AG04449 (cell line): ENCODE measurements around the gene ITPR2.
A peak's percentile ranks its signal among the peaks of the same experiment; 100 is the strongest.

Experiments
- CTCF ChIA-PET: fragments of 350-600 bp; formaldehyde crosslinking; extraction: SDS; loops from one replicate; lab custom pipeline; 2021; ENCODE audit warnings: antibody characterized with exemption; lab: Yijun Ruan, JAX
- POLR2A ChIA-PET: fragments of 400-600, 350-600 bp; formaldehyde crosslinking; extraction: SDS; loops from one replicate; lab custom pipeline; 2020; ENCODE audit warnings: antibody characterized with exemption, inconsistent platforms; lab: Yijun Ruan, JAX
- DNase-seq: peaks from one replicate; pipeline ENCODE4 v3.0.0-alpha.2; 2010; ENCODE audit warnings: low read depth, low spot score
- H3K4me3 ChIP-seq: 2 replicates; pipeline ENCODE4 v1.5.1; 2011; ENCODE audit warnings: low read depth, mild to moderate bottlenecking, control low read depth, low read length
- TF ChIP-seq, protein P1 (sequence below): IDR thresholded peaks from one replicate; pipeline ENCODE4 v1.5.1; 2011; ENCODE audit warnings: mild to moderate bottlenecking, moderate library complexity, low read length, control low read depth, inconsistent platforms; ENCODE audit not compliant: insufficient read depth; ENCODE audit errors: missing control alignments

Gene ITPR2

GRCh38 chr12:26489908-26490307 is 343.1 kb downstream of the ITPR2 start:
- TF ChIP-seq, protein P1, sequence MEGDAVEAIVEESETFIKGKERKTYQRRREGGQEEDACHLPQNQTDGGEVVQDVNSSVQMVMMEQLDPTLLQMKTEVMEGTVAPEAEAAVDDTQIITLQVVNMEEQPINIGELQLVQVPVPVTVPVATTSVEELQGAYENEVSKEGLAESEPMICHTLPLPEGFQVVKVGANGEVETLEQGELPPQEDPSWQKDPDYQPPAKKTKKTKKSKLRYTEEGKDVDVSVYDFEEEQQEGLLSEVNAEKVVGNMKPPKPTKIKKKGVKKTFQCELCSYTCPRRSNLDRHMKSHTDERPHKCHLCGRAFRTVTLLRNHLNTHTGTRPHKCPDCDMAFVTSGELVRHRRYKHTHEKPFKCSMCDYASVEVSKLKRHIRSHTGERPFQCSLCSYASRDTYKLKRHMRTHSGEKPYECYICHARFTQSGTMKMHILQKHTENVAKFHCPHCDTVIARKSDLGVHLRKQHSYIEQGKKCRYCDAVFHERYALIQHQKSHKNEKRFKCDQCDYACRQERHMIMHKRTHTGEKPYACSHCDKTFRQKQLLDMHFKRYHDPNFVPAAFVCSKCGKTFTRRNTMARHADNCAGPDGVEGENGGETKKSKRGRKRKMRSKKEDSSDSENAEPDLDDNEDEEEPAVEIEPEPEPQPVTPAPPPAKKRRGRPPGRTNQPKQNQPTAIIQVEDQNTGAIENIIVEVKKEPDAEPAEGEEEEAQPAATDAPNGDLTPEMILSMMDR = no peak
- no peak overlapping the region for H3K4me3 ChIP-seq
- ChIA-PET POLR2A (no interaction called here), CTCF (no interaction called here)
- no peak for DNase-seq

DNA sequence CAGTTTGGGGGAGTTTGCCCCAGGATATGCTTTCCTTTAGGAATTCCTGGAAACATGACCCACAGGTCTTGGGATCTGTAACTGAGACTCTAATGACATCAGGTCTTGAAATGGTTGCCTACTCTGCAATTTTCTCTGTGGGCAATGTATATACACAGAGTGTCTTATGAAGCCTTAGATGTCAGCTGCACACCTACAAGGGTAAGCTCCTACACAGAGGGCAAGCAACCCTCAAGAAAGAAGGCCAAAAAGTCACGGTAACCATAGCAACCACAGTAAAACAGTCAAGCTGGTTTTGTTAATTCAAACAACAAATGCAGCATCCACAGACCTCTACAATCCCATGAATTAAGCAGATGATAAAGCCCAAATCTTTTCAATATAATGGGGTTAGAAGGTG is 344.6 kb downstream of the ITPR2 start:
- TF ChIP-seq, protein P1 = no peak
- CTCF ChIA-PET = no interaction called here
- POLR2A ChIA-PET = no interaction called here
- DNase-seq = no peak
- H3K4me3 ChIP-seq = no peak overlapping the region

DNA sequence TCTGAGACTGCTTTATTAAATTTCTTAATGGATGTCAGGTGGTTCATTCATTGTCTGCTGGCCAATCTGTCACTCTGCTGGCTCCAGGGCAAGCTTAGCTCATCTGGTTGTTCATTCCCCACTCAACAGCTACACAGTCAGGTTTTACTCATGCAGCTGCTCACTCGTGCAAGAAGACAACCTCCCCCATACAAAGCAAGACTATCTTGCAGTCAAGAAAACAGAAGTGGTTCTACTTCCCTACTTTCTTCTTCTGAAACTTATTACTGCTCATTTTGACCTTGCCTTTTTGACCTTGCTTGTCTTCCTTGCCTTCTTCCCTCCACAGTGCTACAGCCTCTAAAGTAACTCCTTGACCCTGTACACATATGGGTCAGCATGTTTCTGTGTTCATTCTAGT is 359.7 kb downstream of the ITPR2 start:
- TF ChIP-seq, protein P1 = no peak
- CTCF ChIA-PET = no interaction called here
- DNase-seq = no peak

DNA sequence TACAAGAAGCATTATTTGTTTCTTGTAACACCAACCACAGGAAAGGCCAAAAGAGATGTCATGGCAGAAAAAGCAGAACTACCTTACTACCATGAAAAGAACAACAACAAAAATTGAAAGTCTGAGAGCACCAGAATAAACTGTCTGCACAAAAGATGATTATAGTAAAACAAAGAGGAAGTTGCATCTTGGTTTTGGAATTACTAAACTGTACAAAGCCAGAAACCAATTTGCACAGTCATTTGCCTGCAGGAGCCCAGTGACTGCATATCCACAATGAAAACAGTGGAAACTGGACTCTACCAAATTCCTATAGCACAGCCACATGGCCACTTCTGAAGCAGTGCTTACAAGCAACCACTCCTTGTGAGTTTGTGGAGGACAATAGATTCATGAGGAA is 361.4 kb downstream of the ITPR2 start:
- no peak overlapping the region for H3K4me3 ChIP-seq
- DNase-seq = peak; percentile 37
- POLR2A ChIA-PET = no interaction called here

More for the DNA sequence above, 359.7 kb downstream of the ITPR2 start:
- no peak overlapping the region for H3K4me3 ChIP-seq
- POLR2A ChIA-PET = no interaction called here

GRCh38 chr12:26469421-26470180 is 363.4 kb downstream of the ITPR2 start:
- POLR2A ChIA-PET = no interaction called here
- CTCF ChIA-PET = interaction anchor here (0.7 to 1.5 kb wide), 3 partner anchors 24 to 416 kb away, joined by 3 to 4 read pairs (median 3); no protein-coding TSS in a partner anchor
- H3K4me3 ChIP-seq = no peak overlapping the region
- no peak for DNase-seq
- TF ChIP-seq, protein P1 = no peak

More for the DNA sequence above, 361.4 kb downstream of the ITPR2 start:
- TF ChIP-seq, protein P1 = no peak
- CTCF ChIA-PET = no interaction called here

GRCh38 chr12:26467351-26467750 is 365.6 kb downstream of the ITPR2 start:
- ChIA-PET CTCF (interaction anchor here (1.0 to 1.7 kb wide), 3 partner anchors 131 to 370 kb away, joined by 3 to 5 read pairs (median 4); no protein-coding TSS in a partner anchor), POLR2A (interaction anchor here (0.6 kb wide), 1 partner anchor 287 kb away, joined by 3 read pairs; no protein-coding TSS in a partner anchor)
- TF ChIP-seq, protein P1 = no peak
- H3K4me3 ChIP-seq = no peak overlapping the region
- no peak for DNase-seq
